GM12878 (cell line): ENCODE measurements around the gene ATP6V1D. TPM values are rescaled to one million over a fixed set of nuclear protein-coding genes. Genes with fewer than 3 reads are reported as not detected.

Source experiments
- ATAC-seq: fragments of 200-7000 bp; cut with Tn5 transposase; 3 replicates; pipeline ENCODE4 v1.9.1; 2020; ENCODE audit warnings: mild to moderate bottlenecking, moderate library complexity
- BruUV-seq: library from RNA; stranded (reverse); fragments of 400-500 nt; replicated peaks from 2 replicates; lab custom pipeline; 2021; lab: Mats Ljungman, UMichigan
- CTCF ChIA-PET: fragments of 300-600 bp; sonication (Branson Sonifier 250); formaldehyde crosslinking; extraction: SDS; loops from one replicate; lab custom pipeline; 2021; ENCODE audit warnings: inconsistent platforms; lab: Yijun Ruan, JAX
- POLR2A ChIA-PET: fragments of 350-600 bp; formaldehyde crosslinking; extraction: SDS; loops from one replicate; lab custom pipeline; 2021; ENCODE audit warnings: inconsistent platforms; lab: Charles Lee
- RAD21 ChIA-PET: fragments of 300-600 bp; sonication (Branson Sonifier 250); formaldehyde crosslinking; loops from one replicate; lab custom pipeline; 2023; ENCODE audit warnings: antibody characterized with exemption; ENCODE audit not compliant: unreplicated experiment; lab: Charles Lee
- SMC1A ChIA-PET: fragments of 300-600 bp; sonication (Branson Sonifier 250); formaldehyde crosslinking; loops from one replicate; lab custom pipeline; 2023; ENCODE audit not compliant: unreplicated experiment, uncharacterized antibody; lab: Charles Lee
- DNase-seq: peaks from one replicate; pipeline ENCODE4 v3.0.0-alpha.2; 2011; ENCODE audit warnings: low read depth, low spot score
- FAIRE-seq: peaks from 3 replicates; lab custom pipeline; 2011; peaks lifted over from hg19 to GRCh38; lab: Jason Lieb, UNC
- H2AFZ ChIP-seq: 2 replicates; pipeline ENCODE4 v1.6.0; 2011; ENCODE audit warnings: low read depth, low read length, control low read depth; ENCODE audit not compliant: control insufficient read depth
- H3K27ac ChIP-seq: 2 replicates; pipeline ENCODE4 v1.5.1; 2011; ENCODE audit warnings: control low read depth; ENCODE audit not compliant: control insufficient read depth, insufficient read depth
- H3K27me3 ChIP-seq, 2 experiments: replicated peaks in 1 of 2; 2 replicates each; pipeline versions ENCODE4 v1.6.0 to v1.6.1; 2011; ENCODE audit warnings: low read length in 1 of 2; ENCODE audit not compliant: control insufficient read depth in 2 of 2, insufficient read depth in 2 of 2
- H3K36me3 ChIP-seq, 2 experiments: 2 replicates each; pipeline ENCODE4 v1.5.1; 2011; ENCODE audit warnings: low read length in 1 of 2; ENCODE audit not compliant: control insufficient read depth in 2 of 2, insufficient read depth in 2 of 2
- H3K4me1 ChIP-seq: 2 replicates; pipeline ENCODE4 v1.6.1; 2011; ENCODE audit warnings: mild to moderate bottlenecking, low read length, moderate library complexity, mixed read lengths; ENCODE audit not compliant: control insufficient read depth, insufficient read depth
- H3K4me2 ChIP-seq: 2 replicates; pipeline ENCODE4 v1.6.0; 2011; ENCODE audit warnings: control low read depth; ENCODE audit not compliant: control insufficient read depth, insufficient read depth
- H3K4me3 ChIP-seq: fragments of 200-600 bp; sonication (generic); 2 replicates; pipeline ENCODE4 v1.5.1; 2016
- H3K79me2 ChIP-seq: 2 replicates; pipeline ENCODE4 v1.6.0; 2011; ENCODE audit warnings: low read length; ENCODE audit not compliant: control insufficient read depth, insufficient read depth
- H3K9ac ChIP-seq: 2 replicates; pipeline ENCODE4 v1.8.0; 2011; ENCODE audit warnings: low read length, control low read depth, mixed read lengths; ENCODE audit not compliant: control insufficient read depth, insufficient read depth
- H3K9me3 ChIP-seq: replicated peaks from 3 replicates; pipeline ENCODE4 v1.5.1; 2011; ENCODE audit warnings: mild to moderate bottlenecking, low read length; ENCODE audit not compliant: control insufficient read depth, insufficient read depth
- H4K20me1 ChIP-seq: 2 replicates; pipeline ENCODE4 v1.6.0; 2011; ENCODE audit not compliant: control insufficient read depth, insufficient read depth
- ATF7 ChIP-seq: fragments of 450-650 bp; IDR thresholded peaks from 2 replicates; pipeline ENCODE4 v1.6.1; 2016; ENCODE audit warnings: low read depth, mild to moderate bottlenecking
- CHD4 ChIP-seq: fragments of 200-600 bp; sonication (generic); IDR thresholded peaks from 2 replicates; pipeline ENCODE4 v1.6.1; 2016; ENCODE audit warnings: mild to moderate bottlenecking
- EP300 ChIP-seq, 2 experiments: fragments of 150-350 bp in 1 of 2; IDR thresholded peaks; 2 replicates each; pipeline ENCODE4 v1.6.1; 2011 to 2012; ENCODE audit warnings: low read depth in 2 of 2, low read length in 2 of 2, borderline replicate concordance in 1 of 2, improper control_type of control experiment in 1 of 2, inconsistent platforms in 1 of 2; ENCODE audit not compliant: control insufficient read depth in 1 of 2
- ESRRA ChIP-seq: IDR thresholded peaks from 2 replicates; pipeline ENCODE4 v1.6.1; 2012; ENCODE audit warnings: mild to moderate bottlenecking, low read length, improper control_type of control experiment
- MYB ChIP-seq: fragments of 150-350 bp; IDR thresholded peaks from 2 replicates; pipeline ENCODE4 v1.6.1; 2014; ENCODE audit warnings: mild to moderate bottlenecking, low read depth, low read length, borderline replicate concordance
- MYC ChIP-seq: IDR thresholded peaks from 2 replicates; pipeline ENCODE4 v1.6.1; 2011; ENCODE audit warnings: mild to moderate bottlenecking, low read length, moderate library complexity, inconsistent platforms; ENCODE audit not compliant: insufficient read depth, insufficient replicate concordance, insufficient read length, severe bottlenecking
- NFIC ChIP-seq: IDR thresholded peaks from 2 replicates; pipeline ENCODE4 v1.6.1; 2012; ENCODE audit warnings: low read depth, mild to moderate bottlenecking, inconsistent platforms, low read length, moderate library complexity
- SMAD5 ChIP-seq: IDR thresholded peaks from 2 replicates; pipeline ENCODE4 v1.6.1; 2016; ENCODE audit warnings: antibody characterized with exemption, low read depth
- ZNF384 ChIP-seq: IDR thresholded peaks from 2 replicates; pipeline ENCODE4 v1.6.1; 2012; ENCODE audit warnings: low read depth, mild to moderate bottlenecking, low read length, improper control_type of control experiment, borderline replicate concordance
- WGBS: methylation state at CpG from one replicate; pipeline ENCODE4 v1.1.6; 2016; ENCODE audit warnings: low lambda C conversion rate; ENCODE audit not compliant: insufficient replicate concordance, insufficient coverage; ENCODE audit errors: missing lambda C conversion rate; 5-methylcytosine and 5-hydroxymethylcytosine counted together
- in situ Hi-C: fragments of 300-500 bp; cut with MboI; formaldehyde crosslinking; loops from 9 replicates; pipeline ENCODE4 v1.14.3; 2018; ENCODE audit warnings: mixed read lengths
- intact Hi-C: fragments of 100-400 bp; cut with micrococcal nuclease; formaldehyde crosslinking; loops from one replicate; pipeline ENCODE4 v1.14.2; 2022; ENCODE audit not compliant: unreplicated experiment
- polyA plus RNA-seq, 11 experiments: library from polyadenylated mRNA; depleted of rRNA in 4 of 11; unstranded in 6 of 11; stranded (reverse) in 5 of 11; fragments of >200 nt; fragmentation: Nextera tagmentation in 4 of 11; fragmentation: Illumina TruSeq in 1 of 11; extraction: Ambion mirVana in 4 of 11; extraction: Trizol in 1 of 11; gene quantifications; 1 replicate in 1 of 11; 2 replicates in 10 of 11; pipeline versions ENCODE4 v1.2.1 to v1.2.3, GENCODE V29; 2011 to 2016; ENCODE audit warnings: inconsistent platforms in 2 of 11, missing spikeins in 2 of 11, low read depth in 1 of 11
- total RNA-seq, 4 experiments: library from RNA; depleted of rRNA in 3 of 4; stranded (reverse); fragments of >200 nt in 3 of 4; fragmentation: Illumina TruSeq in 1 of 4; extraction: Trizol in 1 of 4; gene quantifications; 2 replicates each; pipeline versions ENCODE4 v1.2.1 to v1.2.3, GENCODE V29; 2013 to 2021
- TF ChIP-seq, protein P1 (sequence below): IDR thresholded peaks from 2 replicates; pipeline ENCODE4 v1.6.1; 2011; ENCODE audit warnings: borderline replicate concordance, low read depth, mild to moderate bottlenecking, moderate library complexity, mixed read lengths, low read length; ENCODE audit not compliant: insufficient read depth; ENCODE audit errors: extremely low read length
- TF ChIP-seq, protein P2 (sequence below): IDR thresholded peaks from 2 replicates; pipeline ENCODE4 v1.6.1; 2011; ENCODE audit warnings: mild to moderate bottlenecking, low read depth, low read length, moderate library complexity; ENCODE audit not compliant: insufficient replicate concordance
- TF ChIP-seq, protein P3 (sequence below): IDR thresholded peaks from 2 replicates; pipeline ENCODE4 v1.6.1; 2012; ENCODE audit warnings: mild to moderate bottlenecking, low read depth, low read length
- TF ChIP-seq, protein P4 (sequence below): fragments of 450-650 bp; IDR thresholded peaks from 2 replicates; pipeline ENCODE4 v1.6.1; 2016; ENCODE audit warnings: mild to moderate bottlenecking
- TF ChIP-seq, protein P5 (sequence below): fragments of 450-650 bp; IDR thresholded peaks from 2 replicates; pipeline ENCODE4 v1.6.1; 2018; ENCODE audit warnings: borderline replicate concordance, mild to moderate bottlenecking; ENCODE audit not compliant: partially characterized antibody

Gene ATP6V1D
- total and polyA plus RNA-seq, 10 of the 15 experiments (the other 5 are each of a cell fraction or from before 2014, with no cell fraction given): 24.0 to 71.6 (median 47.8) TPM

DNA sequence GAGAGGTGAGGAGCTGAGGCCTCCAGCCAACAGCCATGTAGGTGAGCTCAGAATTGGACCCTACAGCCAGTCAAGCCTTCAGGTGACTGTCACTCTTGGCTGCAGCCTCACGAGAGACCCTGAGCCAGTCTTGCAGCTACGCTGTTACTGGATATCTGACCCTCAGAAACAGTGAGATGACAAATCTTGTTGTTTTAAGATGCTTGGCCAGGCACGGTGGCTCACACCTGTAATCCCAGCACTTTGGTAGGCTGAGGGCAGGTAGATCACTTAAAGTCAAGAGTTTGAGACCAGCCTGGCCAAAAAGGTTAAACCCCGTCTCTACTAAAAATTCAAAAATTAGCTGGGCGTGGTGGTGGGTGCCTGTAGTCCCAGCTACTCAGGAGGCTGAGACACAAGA, 46.2 kb upstream of the ATP6V1D start:
- Histone ChIP-seq H3K9me3 (no peaks in the 10 kb centered on the region), H3K4me2 (no peak overlapping the region), H3K36me3 (no peaks in the 10 kb centered on the region), H3K27me3 (no peaks in the 10 kb centered on the region), H3K4me3 (no peak overlapping the region), H2AFZ (no peak overlapping the region), H4K20me1 (no peaks in the 10 kb centered on the region), H3K9ac (no peak overlapping the region), H3K27ac (no peak overlapping the region), H3K79me2 (no peaks in the 10 kb centered on the region), H3K4me1 (no peaks in the 10 kb centered on the region)
- ATAC-seq: no peak
- CTCF ChIA-PET: interaction anchor here (0.7 to 1.1 kb wide), 2 partner anchors 15 to 1848 kb away, joined by 3 read pairs; no protein-coding TSS in a partner anchor
- in situ Hi-C loops (no loop called here), intact Hi-C loops (no loop called here)
- POLR2A ChIA-PET: no interaction called here
- BruUV-seq: no TSS peak
- no peak for DNase-seq
- 77% methylated on average over 5 of the region's 5 CpGs for WGBS
- RAD21 ChIA-PET: no interaction called here
- no peak for FAIRE-seq
- SMC1A ChIA-PET: interaction anchor here (0.7 to 1.4 kb wide), 2 partner anchors 20 to 235 kb away, joined by 3 to 4 read pairs; no protein-coding TSS in a partner anchor
- TF ChIP-seq, protein P1, sequence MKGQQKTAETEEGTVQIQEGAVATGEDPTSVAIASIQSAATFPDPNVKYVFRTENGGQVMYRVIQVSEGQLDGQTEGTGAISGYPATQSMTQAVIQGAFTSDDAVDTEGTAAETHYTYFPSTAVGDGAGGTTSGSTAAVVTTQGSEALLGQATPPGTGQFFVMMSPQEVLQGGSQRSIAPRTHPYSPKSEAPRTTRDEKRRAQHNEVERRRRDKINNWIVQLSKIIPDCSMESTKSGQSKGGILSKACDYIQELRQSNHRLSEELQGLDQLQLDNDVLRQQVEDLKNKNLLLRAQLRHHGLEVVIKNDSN: no peak
- no peak for TF ChIP-seq NFIC
- no peak for TF ChIP-seq ESRRA
- TF ChIP-seq, protein P2, sequence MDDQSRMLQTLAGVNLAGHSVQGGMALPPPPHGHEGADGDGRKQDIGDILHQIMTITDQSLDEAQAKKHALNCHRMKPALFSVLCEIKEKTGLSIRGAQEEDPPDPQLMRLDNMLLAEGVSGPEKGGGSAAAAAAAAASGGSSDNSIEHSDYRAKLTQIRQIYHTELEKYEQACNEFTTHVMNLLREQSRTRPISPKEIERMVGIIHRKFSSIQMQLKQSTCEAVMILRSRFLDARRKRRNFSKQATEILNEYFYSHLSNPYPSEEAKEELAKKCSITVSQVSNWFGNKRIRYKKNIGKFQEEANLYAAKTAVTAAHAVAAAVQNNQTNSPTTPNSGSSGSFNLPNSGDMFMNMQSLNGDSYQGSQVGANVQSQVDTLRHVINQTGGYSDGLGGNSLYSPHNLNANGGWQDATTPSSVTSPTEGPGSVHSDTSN: no peak
- TF ChIP-seq EP300 (IDR thresholded peaks at IDR 0.05; ENCODE audit: borderline replicate concordance in 1 of 2, control insufficient read depth in 1 of 2, low read depth in 2 of 2, low read length in 2 of 2): no peak
- TF ChIP-seq, protein P3, sequence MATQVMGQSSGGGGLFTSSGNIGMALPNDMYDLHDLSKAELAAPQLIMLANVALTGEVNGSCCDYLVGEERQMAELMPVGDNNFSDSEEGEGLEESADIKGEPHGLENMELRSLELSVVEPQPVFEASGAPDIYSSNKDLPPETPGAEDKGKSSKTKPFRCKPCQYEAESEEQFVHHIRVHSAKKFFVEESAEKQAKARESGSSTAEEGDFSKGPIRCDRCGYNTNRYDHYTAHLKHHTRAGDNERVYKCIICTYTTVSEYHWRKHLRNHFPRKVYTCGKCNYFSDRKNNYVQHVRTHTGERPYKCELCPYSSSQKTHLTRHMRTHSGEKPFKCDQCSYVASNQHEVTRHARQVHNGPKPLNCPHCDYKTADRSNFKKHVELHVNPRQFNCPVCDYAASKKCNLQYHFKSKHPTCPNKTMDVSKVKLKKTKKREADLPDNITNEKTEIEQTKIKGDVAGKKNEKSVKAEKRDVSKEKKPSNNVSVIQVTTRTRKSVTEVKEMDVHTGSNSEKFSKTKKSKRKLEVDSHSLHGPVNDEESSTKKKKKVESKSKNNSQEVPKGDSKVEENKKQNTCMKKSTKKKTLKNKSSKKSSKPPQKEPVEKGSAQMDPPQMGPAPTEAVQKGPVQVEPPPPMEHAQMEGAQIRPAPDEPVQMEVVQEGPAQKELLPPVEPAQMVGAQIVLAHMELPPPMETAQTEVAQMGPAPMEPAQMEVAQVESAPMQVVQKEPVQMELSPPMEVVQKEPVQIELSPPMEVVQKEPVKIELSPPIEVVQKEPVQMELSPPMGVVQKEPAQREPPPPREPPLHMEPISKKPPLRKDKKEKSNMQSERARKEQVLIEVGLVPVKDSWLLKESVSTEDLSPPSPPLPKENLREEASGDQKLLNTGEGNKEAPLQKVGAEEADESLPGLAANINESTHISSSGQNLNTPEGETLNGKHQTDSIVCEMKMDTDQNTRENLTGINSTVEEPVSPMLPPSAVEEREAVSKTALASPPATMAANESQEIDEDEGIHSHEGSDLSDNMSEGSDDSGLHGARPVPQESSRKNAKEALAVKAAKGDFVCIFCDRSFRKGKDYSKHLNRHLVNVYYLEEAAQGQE: no peak
- TF ChIP-seq, protein P4, sequence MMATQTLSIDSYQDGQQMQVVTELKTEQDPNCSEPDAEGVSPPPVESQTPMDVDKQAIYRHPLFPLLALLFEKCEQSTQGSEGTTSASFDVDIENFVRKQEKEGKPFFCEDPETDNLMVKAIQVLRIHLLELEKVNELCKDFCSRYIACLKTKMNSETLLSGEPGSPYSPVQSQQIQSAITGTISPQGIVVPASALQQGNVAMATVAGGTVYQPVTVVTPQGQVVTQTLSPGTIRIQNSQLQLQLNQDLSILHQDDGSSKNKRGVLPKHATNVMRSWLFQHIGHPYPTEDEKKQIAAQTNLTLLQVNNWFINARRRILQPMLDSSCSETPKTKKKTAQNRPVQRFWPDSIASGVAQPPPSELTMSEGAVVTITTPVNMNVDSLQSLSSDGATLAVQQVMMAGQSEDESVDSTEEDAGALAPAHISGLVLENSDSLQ: no peak
- no peak for TF ChIP-seq MYB
- no peak for TF ChIP-seq SMAD5
- TF ChIP-seq CHD4: no peak
- no peak for TF ChIP-seq MYC
- no peak for TF ChIP-seq ATF7
- TF ChIP-seq ZNF384: no peak
- TF ChIP-seq, protein P5, sequence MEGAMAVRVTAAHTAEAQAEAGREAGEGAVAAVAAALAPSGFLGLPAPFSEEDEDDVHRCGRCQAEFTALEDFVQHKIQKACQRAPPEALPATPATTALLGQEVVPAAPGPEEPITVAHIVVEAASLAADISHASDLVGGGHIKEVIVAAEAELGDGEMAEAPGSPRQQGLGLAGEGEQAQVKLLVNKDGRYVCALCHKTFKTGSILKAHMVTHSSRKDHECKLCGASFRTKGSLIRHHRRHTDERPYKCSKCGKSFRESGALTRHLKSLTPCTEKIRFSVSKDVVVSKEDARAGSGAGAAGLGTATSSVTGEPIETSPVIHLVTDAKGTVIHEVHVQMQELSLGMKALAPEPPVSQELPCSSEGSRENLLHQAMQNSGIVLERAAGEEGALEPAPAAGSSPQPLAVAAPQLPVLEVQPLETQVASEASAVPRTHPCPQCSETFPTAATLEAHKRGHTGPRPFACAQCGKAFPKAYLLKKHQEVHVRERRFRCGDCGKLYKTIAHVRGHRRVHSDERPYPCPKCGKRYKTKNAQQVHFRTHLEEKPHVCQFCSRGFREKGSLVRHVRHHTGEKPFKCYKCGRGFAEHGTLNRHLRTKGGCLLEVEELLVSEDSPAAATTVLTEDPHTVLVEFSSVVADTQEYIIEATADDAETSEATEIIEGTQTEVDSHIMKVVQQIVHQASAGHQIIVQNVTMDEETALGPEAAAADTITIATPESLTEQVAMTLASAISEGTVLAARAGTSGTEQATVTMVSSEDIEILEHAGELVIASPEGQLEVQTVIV: no peak
